H1 (cell line): ENCODE data around the gene CDH18. TPM values are rescaled to one million over a fixed set of nuclear protein-coding genes. Genes with fewer than 3 reads are reported as not detected.

Source experiments
- CTCF ChIA-PET: fragments of 300-600 bp; sonication (Branson Sonifier 250); formaldehyde crosslinking; loops from one replicate; lab custom pipeline; 2021; ENCODE audit not compliant: partially characterized antibody; lab: Charles Lee
- POLR2A ChIA-PET: fragments of 300-600 bp; sonication (Branson Sonifier 250); formaldehyde crosslinking; loops from one replicate; lab custom pipeline; 2021; ENCODE audit warnings: inconsistent platforms; ENCODE audit not compliant: partially characterized antibody; lab: Charles Lee
- DNase-seq, 2 experiments: peaks; one replicate each; pipeline versions ENCODE4 v3.0.0 to v3.0.0-alpha.2; 2010 to 2022; ENCODE audit warnings: low spot score in 2 of 2, low read depth in 1 of 2, mixed read lengths in 1 of 2
- FAIRE-seq: peaks from 2 replicates; lab custom pipeline; 2011; peaks lifted over from hg19 to GRCh38; lab: Jason Lieb, UNC
- H2AFZ ChIP-seq: 2 replicates; pipeline ENCODE4 v1.8.1; 2012; ENCODE audit warnings: low read length, inconsistent platforms
- H2AK5ac ChIP-seq: 2 replicates; pipeline ENCODE4 v1.6.1; 2013; ENCODE audit warnings: low read depth, low read length
- H2BK120ac ChIP-seq: replicated peaks from 2 replicates; pipeline ENCODE3; 2013; ENCODE audit warnings: low read depth, low read length, inconsistent platforms
- H2BK12ac ChIP-seq: 2 replicates; pipeline ENCODE4 v1.6.1; 2013; ENCODE audit warnings: low read depth, low read length
- H2BK15ac ChIP-seq: 2 replicates; pipeline ENCODE4 v1.6.1; 2013; ENCODE audit warnings: low read length
- H2BK20ac ChIP-seq: 2 replicates; pipeline ENCODE4 v1.6.1; 2013; ENCODE audit warnings: low read length
- H2BK5ac ChIP-seq: 2 replicates; pipeline ENCODE4 v1.6.1; 2013; ENCODE audit warnings: low read depth, low read length
- H3K14ac ChIP-seq: 2 replicates; pipeline ENCODE4 v1.6.1; 2013; ENCODE audit warnings: inconsistent platforms; ENCODE audit not compliant: insufficient read length
- H3K18ac ChIP-seq: 2 replicates; pipeline ENCODE4 v1.6.1; 2013; ENCODE audit warnings: low read length; ENCODE audit errors: extremely low read depth
- H3K23ac ChIP-seq: 2 replicates; pipeline ENCODE4 v1.6.1; 2013; ENCODE audit warnings: inconsistent platforms; ENCODE audit not compliant: insufficient read length
- H3K23me2 ChIP-seq: 2 replicates; pipeline ENCODE4 v1.6.1; 2013; ENCODE audit warnings: low read depth, low read length
- H3K27ac ChIP-seq: 2 replicates; pipeline ENCODE4 v1.6.1; 2011; ENCODE audit warnings: low read depth, low read length, inconsistent platforms
- H3K27me3 ChIP-seq, 4 experiments: replicated peaks in 1 of 4; 1 replicate in 1 of 4; 2 replicates in 3 of 4; pipeline versions ENCODE4 v1.6.1 to v1.8.1; 2011 to 2013; ENCODE audit warnings: low read length in 3 of 4, mild to moderate bottlenecking in 3 of 4, inconsistent platforms in 2 of 4, mixed read lengths in 2 of 4, moderate library complexity in 1 of 4; ENCODE audit not compliant: control insufficient read depth in 3 of 4, insufficient read depth in 3 of 4; ENCODE audit errors: extremely low read depth in 1 of 4
- H3K36me3 ChIP-seq, 4 experiments: 2 replicates each; pipeline versions ENCODE4 v1.6.1 to v1.8.1; 2011 to 2013; ENCODE audit warnings: mild to moderate bottlenecking in 4 of 4, low read length in 3 of 4, moderate library complexity in 2 of 4, control low read depth in 1 of 4, inconsistent platforms in 1 of 4; ENCODE audit not compliant: insufficient read depth in 4 of 4, control insufficient read depth in 2 of 4
- H3K4ac ChIP-seq: replicated peaks from 2 replicates; pipeline ENCODE3; 2013; ENCODE audit warnings: low read length, low read depth, mixed read lengths, inconsistent platforms; ENCODE audit not compliant: insufficient read length
- H3K4me1 ChIP-seq, 4 experiments: replicated peaks in 1 of 4; 1 replicate in 1 of 4; 2 replicates in 3 of 4; pipeline versions ENCODE4 v1.6.1 to v1.8.1; 2011 to 2013; ENCODE audit warnings: low read length in 3 of 4, inconsistent platforms in 2 of 4, mixed read lengths in 1 of 4; ENCODE audit not compliant: insufficient read depth in 4 of 4, control insufficient read depth in 3 of 4
- H3K4me2 ChIP-seq, 2 experiments: 2 replicates each; pipeline versions ENCODE4 v1.6.1 to v1.8.1; 2011 to 2013; ENCODE audit warnings: low read depth in 2 of 2, low read length in 2 of 2, control low read depth in 1 of 2, inconsistent platforms in 1 of 2, mild to moderate bottlenecking in 1 of 2; ENCODE audit not compliant: insufficient read depth in 1 of 2
- H3K4me3 ChIP-seq, 4 experiments: fragments of 200-600, 300-600 bp in 1 of 4; sonication (generic), shearing (Covaris generic), sonication (Bioruptor Twin) in 1 of 4; 2 replicates each; pipeline versions ENCODE4 v1.5.1 to v1.8.1; 2011 to 2016; ENCODE audit warnings: low read length in 4 of 4, low read depth in 3 of 4, control low read depth in 2 of 4, inconsistent platforms in 2 of 4, mild to moderate bottlenecking in 2 of 4, mixed read lengths in 1 of 4, moderate library complexity in 1 of 4; ENCODE audit not compliant: insufficient read depth in 2 of 4; ENCODE audit errors: extremely low read depth in 1 of 4
- H3K56ac ChIP-seq: replicated peaks from 2 replicates; pipeline ENCODE3; 2013; ENCODE audit warnings: low read depth, mild to moderate bottlenecking, mixed read lengths, low read length, inconsistent platforms; ENCODE audit not compliant: insufficient read length
- H3K79me1 ChIP-seq: 2 replicates; pipeline ENCODE4 v1.6.1; 2013; ENCODE audit warnings: low read depth, low read length, control low read depth
- H3K79me2 ChIP-seq, 2 experiments: 2 replicates each; pipeline versions ENCODE4 v1.6.1 to v1.8.1; 2012 to 2013; ENCODE audit warnings: low read length in 2 of 2, mild to moderate bottlenecking in 2 of 2, inconsistent platforms in 1 of 2; ENCODE audit not compliant: insufficient read depth in 2 of 2, control insufficient read depth in 1 of 2
- H3K9ac ChIP-seq, 4 experiments: replicated peaks in 1 of 4; 1 replicate in 1 of 4; 2 replicates in 3 of 4; pipeline versions ENCODE4 v1.6.1 to v1.8.1; 2011 to 2013; ENCODE audit warnings: low read depth in 3 of 4, low read length in 3 of 4, control low read depth in 2 of 4, mild to moderate bottlenecking in 2 of 4, moderate library complexity in 2 of 4, inconsistent platforms in 1 of 4; ENCODE audit errors: extremely low read depth in 1 of 4
- H3K9me3 ChIP-seq, 2 experiments: 2 replicates each; pipeline versions ENCODE4 v1.6.1 to v1.8.1; 2012 to 2013; ENCODE audit warnings: mild to moderate bottlenecking in 2 of 2, moderate library complexity in 2 of 2, control low read depth in 1 of 2, inconsistent platforms in 1 of 2, low read depth in 1 of 2, low read length in 1 of 2, mixed read lengths in 1 of 2; ENCODE audit not compliant: insufficient read depth in 2 of 2
- H4K20me1 ChIP-seq, 2 experiments: replicated peaks in 1 of 2; 2 replicates each; pipeline versions ENCODE3 to v1.8.1; 2011 to 2013; ENCODE audit warnings: inconsistent platforms in 2 of 2, low read length in 2 of 2, mild to moderate bottlenecking in 1 of 2; ENCODE audit not compliant: insufficient read depth in 2 of 2, control insufficient read depth in 1 of 2
- H4K5ac ChIP-seq: 2 replicates; pipeline ENCODE4 v1.6.1; 2013; ENCODE audit warnings: low read length, low read depth, mixed read lengths, inconsistent platforms; ENCODE audit not compliant: insufficient read length
- H4K8ac ChIP-seq: 2 replicates; pipeline ENCODE4 v1.8.0; 2013; ENCODE audit warnings: mild to moderate bottlenecking, moderate library complexity, low read length, inconsistent platforms; ENCODE audit not compliant: insufficient read depth; ENCODE audit errors: extremely low read depth
- H4K91ac ChIP-seq: replicated peaks from 2 replicates; pipeline ENCODE3; 2013; ENCODE audit warnings: low read length, mixed read lengths, inconsistent platforms; ENCODE audit not compliant: insufficient read length
- ATF2 ChIP-seq: IDR thresholded peaks from 2 replicates; pipeline ENCODE4 v1.6.1; 2012; ENCODE audit warnings: low read length, inconsistent platforms
- CBX5 ChIP-seq: fragments of 300-800, 300-1000 bp; sonication (generic); IDR thresholded peaks from 2 replicates; pipeline ENCODE4 v1.7.1; 2016; ENCODE audit warnings: antibody characterized with exemption, low read length, low read depth
- EP300 ChIP-seq, 2 experiments: IDR thresholded peaks; 1 replicate in 1 of 2; 2 replicates in 1 of 2; pipeline ENCODE4 v1.6.1; 2011 to 2012; ENCODE audit warnings: low read depth in 2 of 2, low read length in 2 of 2, mild to moderate bottlenecking in 2 of 2, borderline replicate concordance in 1 of 2, inconsistent platforms in 1 of 2, moderate library complexity in 1 of 2
- GTF2F1 ChIP-seq: IDR thresholded peaks from 2 replicates; pipeline ENCODE4 v1.6.1; 2012; ENCODE audit warnings: low read depth, low read length, improper control_type of control experiment, borderline replicate concordance
- KDM5A ChIP-seq: fragments of 200-600 bp; IDR thresholded peaks from 2 replicates; pipeline ENCODE4 v1.7.1; 2012; ENCODE audit warnings: mild to moderate bottlenecking, low read length, inconsistent platforms, mixed read lengths
- NANOG ChIP-seq: IDR thresholded peaks from 2 replicates; pipeline ENCODE4 v1.6.1; 2011; ENCODE audit warnings: low read length, low read depth, mild to moderate bottlenecking, inconsistent platforms; ENCODE audit not compliant: insufficient read depth, poor library complexity, severe bottlenecking
- RBBP5 ChIP-seq: IDR thresholded peaks from 2 replicates; pipeline ENCODE4 v1.7.1; 2012; ENCODE audit warnings: low read depth, mild to moderate bottlenecking, inconsistent platforms, low read length, moderate library complexity, borderline replicate concordance
- RXRA ChIP-seq: IDR thresholded peaks from 2 replicates; pipeline ENCODE4 v1.6.1; 2011; ENCODE audit warnings: low read depth, mild to moderate bottlenecking, low read length, moderate library complexity; ENCODE audit not compliant: insufficient read depth
- TAF7 ChIP-seq: optimal IDR thresholded peaks from 2 replicates; pipeline ENCODE3; 2011; ENCODE audit warnings: low read depth, mild to moderate bottlenecking, inconsistent platforms, low read length, moderate library complexity, borderline replicate concordance
- WGBS, 2 experiments: shearing (Covaris generic) in 1 of 2; methylation state at CpG; one replicate each; pipeline versions ENCODE4 v1.1.6 to v1.1.7; 2013 to 2015; ENCODE audit warnings: low lambda C conversion rate in 2 of 2, mixed read lengths in 2 of 2, inconsistent platforms in 1 of 2, low coverage in 1 of 2, missing lambda C conversion rate in 1 of 2; ENCODE audit not compliant: insufficient replicate concordance in 2 of 2, insufficient coverage in 1 of 2, insufficient read length in 1 of 2; ENCODE audit errors: extremely low coverage in 1 of 2, missing lambda C conversion rate in 1 of 2; 5-methylcytosine and 5-hydroxymethylcytosine counted together
- polyA plus RNA-seq, 7 experiments: library from polyadenylated mRNA; depleted of rRNA in 3 of 7; stranded (reverse) in 5 of 7; unstranded in 2 of 7; fragments of >200 nt in 5 of 7; fragments of 200-250 nt in 2 of 7; gene quantifications; 1 replicate in 5 of 7; 2 replicates in 1 of 7; 4 replicates in 1 of 7; pipeline versions ENCODE4 v1.2.1 to v1.2.3, GENCODE V29; 2011 to 2013; ENCODE audit warnings: missing spikeins in 2 of 7, mixed read lengths in 2 of 7
- total RNA-seq: library from RNA; stranded (reverse); fragmentation: NEBNext Ultra II Directional; extraction: Animal tissue kit (Norgen Biotek cat#: 25700); gene quantifications from 2 replicates; pipeline ENCODE4 v1.2.1, GENCODE V29; 2021
- TF ChIP-seq, protein P1 (sequence below): IDR thresholded peaks from 2 replicates; pipeline ENCODE4 v1.6.1; 2011; ENCODE audit warnings: low read length, improper control_type of control experiment

CDH18 gene
- total and polyA plus RNA-seq, 2 of the 8 experiments (the other 6 are each of a cell fraction or from before 2014, with no cell fraction given), result 0.30 to 0.32 TPM

GRCh38 chr5:19531374-19531952 is 456.5 kb downstream of the CDH18 start:
- Histone ChIP-seq H3K4me2 (no peak overlapping the region), H4K8ac (no peak overlapping the region), H3K9me3 (peaks cover 0 to 3% of the 10 kb centered on the region in 2 experiments; a peak in 1 of 4 replicates), H4K20me1 (no peaks in the 10 kb centered on the region), H2BK15ac (no peak overlapping the region), H2BK20ac (no peak overlapping the region), H2BK5ac (no peak overlapping the region), H3K4ac (no peak overlapping the region), H3K27ac (no peak overlapping the region), H2AK5ac (no peak overlapping the region), H4K91ac (no peak overlapping the region), H3K27me3 (no peaks in the 10 kb centered on the region), H2BK12ac (no peak overlapping the region), H3K14ac (no peak overlapping the region), H3K79me1 (no peaks in the 10 kb centered on the region), H3K4me3 (no peak overlapping the region), H4K5ac (no peak overlapping the region), H3K79me2 (no peaks in the 10 kb centered on the region), H3K36me3 (no peaks in the 10 kb centered on the region), H3K9ac (no peak overlapping the region), H3K23ac (no peak overlapping the region), H3K18ac (no peak overlapping the region), H2AFZ (no peak overlapping the region; the same call in 1 of the 2 replicates), H3K23me2 (no peaks in the 10 kb centered on the region), H3K4me1 (no peaks in the 10 kb centered on the region), H2BK120ac (no peak overlapping the region), H3K56ac (no peak overlapping the region)
- CTCF ChIA-PET, result no interaction called here
- DNase-seq (no peak), FAIRE-seq (no peak)
- 91% methylated on average over 8 of the region's 8 CpGs; no CpG with 5 or more reads in 1 of the 2 experiments for WGBS, 2 experiments
- POLR2A ChIA-PET, result no interaction called here
- no peak for TF ChIP-seq EP300 (IDR thresholded peaks at IDR 0.05; ENCODE audit: borderline replicate concordance in 1 of 2, low read depth in 2 of 2, low read length in 2 of 2)
- no peak for TF ChIP-seq ATF2
- no peak for TF ChIP-seq GTF2F1
- TF ChIP-seq, protein P1, sequence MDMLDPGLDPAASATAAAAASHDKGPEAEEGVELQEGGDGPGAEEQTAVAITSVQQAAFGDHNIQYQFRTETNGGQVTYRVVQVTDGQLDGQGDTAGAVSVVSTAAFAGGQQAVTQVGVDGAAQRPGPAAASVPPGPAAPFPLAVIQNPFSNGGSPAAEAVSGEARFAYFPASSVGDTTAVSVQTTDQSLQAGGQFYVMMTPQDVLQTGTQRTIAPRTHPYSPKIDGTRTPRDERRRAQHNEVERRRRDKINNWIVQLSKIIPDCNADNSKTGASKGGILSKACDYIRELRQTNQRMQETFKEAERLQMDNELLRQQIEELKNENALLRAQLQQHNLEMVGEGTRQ, result no peak
- TF ChIP-seq TAF7, result no peak
- TF ChIP-seq NANOG, result no peak
- TF ChIP-seq RBBP5, result no peak
- no peak for TF ChIP-seq CBX5
- no peak for TF ChIP-seq KDM5A
- TF ChIP-seq RXRA, result no peak
